ENCODE results near the gene CDKN2C.
"Not testable (repeated sequence)": the region's sequence is repeated elsewhere in the genome, so short reads cannot be mapped to it uniquely, and the experiment has no call there.

CDKN2C gene

DNA sequence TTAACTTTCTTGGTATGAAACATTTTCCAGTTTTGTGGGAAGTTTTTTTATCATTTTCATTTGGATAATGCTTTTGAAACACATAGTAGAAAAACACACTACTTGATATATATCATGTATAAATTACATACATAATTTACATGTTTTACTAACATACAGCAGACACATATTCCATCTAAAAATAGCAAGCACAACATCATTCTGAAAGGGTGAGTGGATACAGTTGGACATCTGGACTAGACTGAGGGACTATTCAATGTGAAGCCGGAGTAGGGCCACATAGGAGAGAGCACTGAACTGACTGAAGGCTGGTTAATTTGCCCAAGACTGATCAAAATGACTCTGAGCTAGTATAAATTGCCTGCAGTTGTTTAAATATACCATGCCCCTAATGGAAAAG is 11.7 kb downstream of the CDKN2C start:
- peak; percentile 45 for DNase-seq

DNA sequence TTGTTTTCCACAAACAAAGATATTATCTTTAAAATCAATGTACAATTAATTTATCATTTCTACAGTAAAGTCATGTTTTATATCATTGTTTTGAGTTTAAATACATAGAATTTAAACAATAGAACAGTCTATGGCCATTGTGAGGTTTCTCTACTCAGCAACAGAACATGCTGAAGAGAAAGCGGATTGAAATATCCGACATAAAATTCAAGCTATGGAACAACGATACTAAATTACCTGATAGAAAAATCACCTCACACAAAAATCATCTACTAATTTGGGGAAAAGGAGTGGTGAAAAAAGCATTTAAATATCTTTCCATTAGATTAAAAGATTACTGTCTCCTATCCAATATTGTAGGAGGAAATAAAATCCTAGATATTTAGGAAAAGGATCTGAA is 12.6 kb downstream of the CDKN2C start:
- DNase-seq: no peak

DNA sequence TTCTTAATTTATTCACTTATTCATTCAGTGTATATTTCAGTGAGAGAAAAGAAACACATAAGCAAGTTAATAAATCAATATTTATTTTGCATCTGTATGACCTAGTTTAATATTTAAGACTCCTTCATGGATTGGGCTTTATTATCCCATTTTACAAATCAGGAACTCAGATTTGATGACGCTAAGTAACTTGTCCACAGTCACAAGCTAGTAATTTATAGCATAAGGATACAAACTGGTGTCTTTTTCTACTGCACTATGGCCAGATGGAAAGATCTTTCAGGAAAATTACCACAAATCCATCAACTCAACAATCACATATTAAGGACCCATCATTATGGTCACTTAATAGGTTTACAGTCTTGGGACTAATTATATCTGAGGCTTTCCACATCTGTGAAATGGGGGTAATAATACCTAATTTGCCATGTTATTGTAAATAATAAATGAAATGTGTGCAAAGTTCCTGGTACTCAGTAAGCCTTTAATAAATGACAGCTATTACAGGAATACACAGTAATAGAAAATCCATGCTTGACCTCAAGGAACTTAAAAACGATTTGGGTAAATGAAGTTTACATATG is 13.3 kb downstream of the CDKN2C start:
- DNase-seq: no peak

DNA sequence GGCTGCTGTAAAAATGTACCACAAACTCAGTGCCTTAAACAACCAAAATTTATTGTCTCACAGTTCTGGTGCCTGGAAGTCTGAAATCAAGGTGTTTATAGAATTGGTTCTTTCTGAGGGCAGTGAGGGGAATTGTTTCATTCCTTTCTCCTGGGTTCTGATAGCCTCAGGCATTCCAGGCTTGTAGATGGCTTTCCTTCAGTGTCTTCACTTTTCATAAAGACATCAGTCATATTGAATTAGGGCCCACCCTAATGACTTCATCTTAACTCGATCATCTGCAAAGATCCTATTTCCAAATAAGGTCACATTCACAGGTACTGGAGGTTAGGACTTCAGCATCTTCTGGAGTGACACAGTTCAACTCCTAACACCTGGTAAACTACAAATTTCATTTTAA is 15.0 kb downstream of the CDKN2C start:
- peak; percentile 50 for DNase-seq

DNA sequence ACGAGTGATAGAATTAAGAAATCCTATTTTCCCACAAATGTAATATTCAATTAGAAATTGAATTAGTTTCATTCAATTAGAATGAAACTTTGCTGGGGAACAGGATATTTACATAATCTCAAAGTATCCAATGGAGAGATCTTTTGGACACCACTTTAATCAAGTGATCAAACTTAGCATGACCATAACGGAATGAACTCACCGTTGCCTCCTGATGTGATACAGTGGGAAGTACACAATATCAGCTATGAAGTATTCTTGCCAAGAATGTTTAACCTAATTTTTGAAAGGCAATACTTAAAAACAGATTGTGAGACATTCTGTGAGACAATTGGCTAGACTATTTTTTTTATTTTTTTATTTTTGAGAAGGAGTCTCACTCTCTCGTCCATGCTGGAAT is 16.6 kb downstream of the CDKN2C start:
- no peak for DNase-seq

DNA sequence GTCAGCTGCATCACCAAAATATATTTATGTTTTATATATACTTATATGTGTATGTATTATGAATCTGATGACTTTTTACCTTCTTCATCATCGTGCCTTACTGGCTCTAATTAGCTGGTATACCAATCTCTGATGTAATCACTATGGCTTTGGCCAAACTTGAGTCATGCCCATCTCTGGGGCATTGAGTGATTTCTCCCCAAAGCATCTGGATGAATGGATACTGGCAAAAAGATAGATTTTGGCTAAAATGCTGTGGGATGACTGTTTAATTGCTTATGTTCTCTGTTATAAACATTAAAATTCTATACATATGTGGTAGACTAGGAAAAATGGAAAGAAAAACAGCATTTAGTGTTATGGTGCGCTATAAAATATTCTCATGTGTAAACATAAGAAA is 19.6 kb downstream of the CDKN2C start:
- DNase-seq: no peak

DNA sequence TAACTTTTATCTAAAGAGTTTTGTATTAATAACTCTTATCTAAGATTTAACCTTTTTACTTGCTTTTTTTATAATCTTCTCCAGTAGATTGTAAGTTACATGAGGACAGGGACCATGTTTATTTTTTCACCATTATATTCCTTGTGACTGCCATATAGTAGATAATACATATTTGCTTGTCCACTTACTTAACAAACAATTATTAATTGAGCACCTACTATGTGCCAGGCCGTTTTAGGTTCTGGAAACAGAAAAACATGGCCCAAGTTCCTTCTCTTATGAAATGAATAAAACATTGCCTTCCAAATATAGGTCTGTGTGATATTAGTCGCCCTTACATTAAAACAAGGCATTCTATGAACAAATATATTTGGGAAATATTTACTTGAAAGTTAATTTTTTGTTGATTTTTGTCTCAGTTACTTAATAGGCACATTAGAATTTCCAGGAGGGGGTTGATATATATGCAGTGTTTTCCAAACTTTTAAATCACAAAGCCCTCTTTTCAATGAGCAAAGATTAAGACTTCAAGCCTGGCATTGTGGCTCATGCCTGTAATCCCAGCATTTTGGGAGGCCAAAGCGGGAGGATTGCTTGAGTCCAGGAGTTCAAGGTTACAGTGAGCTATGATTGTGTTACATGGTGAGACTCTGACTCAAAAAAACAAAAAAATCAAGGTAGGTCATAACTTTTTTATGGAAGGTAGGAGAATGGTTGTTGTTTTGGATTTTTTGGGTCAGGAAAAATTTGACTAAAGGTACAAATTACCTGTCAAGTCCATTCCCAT is 22.7 kb downstream of the CDKN2C start:
- DNase-seq: no peak

DNA sequence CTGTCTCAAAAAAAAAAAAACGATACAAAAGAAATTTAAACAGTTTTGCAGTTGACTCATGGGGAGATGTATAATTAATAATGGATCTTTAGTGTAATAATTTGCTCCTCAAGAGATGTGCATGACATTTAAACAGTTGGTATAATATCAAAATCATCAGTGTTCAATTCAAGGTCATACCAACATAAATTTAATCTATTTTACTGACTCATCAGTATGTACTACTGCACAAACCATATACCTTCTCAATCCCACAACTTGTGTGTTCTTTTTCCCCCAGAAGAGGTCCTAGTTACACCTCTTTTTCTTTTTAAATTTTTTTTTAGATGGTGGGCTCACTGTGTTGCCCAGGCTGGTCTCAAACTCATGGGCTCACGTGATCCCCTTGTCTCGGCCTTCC is 23.6 kb downstream of the CDKN2C start:
- DNase-seq: no peak

DNA sequence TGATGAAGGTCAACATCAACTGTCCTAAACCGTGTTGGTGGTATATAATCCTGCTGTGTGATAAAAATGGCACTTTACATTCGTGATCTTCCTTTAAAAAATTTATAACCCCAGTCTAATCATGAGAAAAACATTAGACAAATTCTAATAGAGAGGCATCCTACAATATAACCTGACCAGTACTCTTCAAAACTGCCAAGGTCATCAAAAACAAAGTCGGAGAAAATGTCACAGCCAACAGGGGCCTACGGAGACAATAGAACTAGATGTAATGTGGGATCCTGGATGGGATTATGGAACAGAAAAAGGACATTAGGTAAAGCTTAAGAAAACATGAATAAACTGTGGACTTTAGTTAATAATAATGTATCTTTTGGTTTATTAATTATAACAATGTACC is 25.0 kb downstream of the CDKN2C start:
- DNase-seq: no peak

DNA sequence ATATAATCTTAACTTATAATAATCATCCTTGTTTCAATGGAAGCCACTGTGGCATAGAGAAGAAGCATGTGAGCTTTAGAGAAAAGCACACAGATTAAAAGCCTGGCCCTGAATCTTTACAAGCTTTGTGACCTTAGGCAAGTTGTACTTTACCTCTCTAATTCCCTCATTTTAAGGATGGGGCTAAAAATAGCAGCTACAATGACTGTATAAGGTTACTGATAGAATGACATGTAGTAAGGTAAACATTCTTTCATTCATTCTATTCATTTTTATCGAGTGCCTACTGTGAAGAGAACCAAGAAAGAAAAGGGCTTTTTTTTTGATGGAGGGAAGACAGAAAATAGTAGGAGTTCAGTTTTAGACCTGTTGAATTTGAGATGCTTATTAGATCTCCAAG is 25.6 kb downstream of the CDKN2C start:
- DNase-seq: no peak

DNA sequence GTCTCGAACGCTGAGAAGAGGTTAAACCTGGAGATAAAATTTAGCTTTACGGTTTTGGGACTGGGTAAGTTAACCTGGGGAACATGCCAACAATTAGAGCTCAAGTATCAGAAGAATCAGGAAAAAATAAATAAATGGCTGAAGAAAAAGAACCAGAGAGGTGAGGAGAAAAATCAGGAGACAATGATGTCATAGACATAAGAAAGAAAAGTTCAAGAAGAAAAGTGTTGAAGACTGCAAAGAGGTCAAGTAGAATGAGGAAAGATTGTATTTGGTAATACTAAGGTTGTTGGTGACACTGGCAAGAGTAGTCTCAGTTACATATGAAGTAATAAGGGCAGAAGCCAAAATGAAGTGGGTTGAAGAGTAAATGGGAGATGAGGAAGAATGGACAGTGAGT is 26.0 kb downstream of the CDKN2C start:
- DNase-seq: no peak

DNA sequence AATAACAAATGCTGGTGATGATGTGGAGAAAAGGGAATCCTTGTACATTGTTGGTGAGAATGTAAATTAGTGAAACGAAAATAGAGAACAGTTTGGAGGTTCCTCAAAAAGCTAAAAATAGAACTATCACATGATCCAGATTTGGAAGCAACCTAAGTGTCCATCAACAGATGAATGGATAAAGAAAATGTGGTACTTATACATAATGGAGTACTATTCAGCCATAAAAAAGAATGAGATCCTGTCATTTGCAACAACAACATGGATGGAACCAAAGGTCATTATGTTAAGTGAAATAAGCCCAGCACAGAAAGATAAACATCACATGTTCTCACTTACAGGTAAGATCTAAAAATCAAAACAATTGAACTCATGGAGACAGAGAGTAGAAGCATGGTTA is 29.3 kb downstream of the CDKN2C start:
- not testable (repeated sequence) for DNase-seq

DNA sequence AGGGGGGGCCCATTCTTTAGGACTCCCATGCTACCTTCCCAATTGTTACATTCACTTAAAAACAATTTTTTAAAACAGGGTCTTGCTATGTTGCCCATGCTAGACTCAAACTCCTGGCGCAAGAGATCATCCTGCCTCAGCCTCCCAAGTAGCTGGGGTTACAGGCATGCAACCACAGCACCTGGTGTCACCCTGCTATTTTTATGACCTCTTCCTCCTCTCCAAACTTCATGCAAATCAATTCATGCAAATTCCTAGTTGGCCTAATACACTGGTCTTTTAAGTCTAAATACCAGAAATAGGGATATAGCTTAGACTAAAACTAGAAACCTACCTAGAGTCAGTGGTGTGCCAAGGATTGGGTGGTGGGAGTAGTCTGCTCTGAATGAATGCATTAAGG is 30.1 kb downstream of the CDKN2C start:
- DNase-seq: no peak

DNA sequence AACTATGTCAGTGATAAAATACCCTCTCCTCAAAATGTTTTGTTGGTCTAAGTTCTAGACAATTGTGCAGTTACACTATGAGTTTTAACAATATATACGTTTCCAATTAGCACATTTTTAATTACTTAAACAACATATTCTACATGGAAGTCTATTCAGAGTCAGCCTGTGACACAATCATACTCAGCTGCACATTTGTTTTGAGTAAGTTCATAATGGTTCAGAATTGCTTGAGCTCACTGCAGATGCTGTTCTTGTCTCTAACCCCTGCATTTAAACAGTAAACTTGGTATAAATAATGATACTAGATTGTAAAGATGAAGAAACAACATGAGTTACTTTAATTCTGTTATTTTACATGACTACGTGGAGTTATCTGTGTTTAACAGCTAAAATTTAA is 30.6 kb downstream of the CDKN2C start:
- no peak for DNase-seq

DNA sequence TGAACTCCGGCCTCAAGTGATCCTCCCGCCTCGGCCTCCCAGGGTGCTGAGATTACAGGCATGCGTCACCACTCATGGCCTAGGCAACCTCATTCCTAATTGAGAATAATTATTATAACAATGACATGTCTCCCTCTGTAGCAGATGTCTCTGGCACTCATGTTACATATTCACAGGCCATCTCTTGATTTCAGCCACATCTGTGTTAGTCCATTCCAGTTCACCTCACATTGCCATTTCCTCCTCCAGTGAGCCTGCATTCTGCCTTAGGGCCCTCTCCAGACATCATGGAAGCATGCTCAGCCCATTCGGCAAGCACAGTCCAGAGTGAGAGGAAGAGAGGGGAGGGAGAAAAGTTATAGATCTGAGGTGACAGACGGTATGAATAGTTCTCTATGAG is 32.5 kb downstream of the CDKN2C start:
- DNase-seq: peak; percentile 87

DNA sequence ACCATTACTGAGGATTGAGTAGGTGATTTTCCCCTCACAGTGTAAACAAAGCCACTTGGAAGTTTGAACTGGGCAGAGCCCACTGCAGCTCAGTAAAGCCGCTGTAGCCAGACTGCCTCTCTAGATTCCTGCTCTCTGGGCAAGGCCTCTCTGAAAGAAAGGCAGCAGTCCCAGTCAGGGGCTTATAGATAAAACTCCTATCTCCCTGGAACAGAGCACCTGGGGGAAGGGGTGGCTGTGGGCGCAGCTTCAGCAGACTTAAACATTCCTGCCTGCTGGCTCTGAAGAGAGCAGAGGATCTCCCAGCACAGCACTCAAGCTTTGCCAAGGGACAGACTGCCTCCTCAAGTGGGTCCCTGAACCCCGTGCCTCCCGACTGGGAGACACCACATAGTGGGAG is 35.5 kb downstream of the CDKN2C start:
- not testable (repeated sequence) for DNase-seq

DNA sequence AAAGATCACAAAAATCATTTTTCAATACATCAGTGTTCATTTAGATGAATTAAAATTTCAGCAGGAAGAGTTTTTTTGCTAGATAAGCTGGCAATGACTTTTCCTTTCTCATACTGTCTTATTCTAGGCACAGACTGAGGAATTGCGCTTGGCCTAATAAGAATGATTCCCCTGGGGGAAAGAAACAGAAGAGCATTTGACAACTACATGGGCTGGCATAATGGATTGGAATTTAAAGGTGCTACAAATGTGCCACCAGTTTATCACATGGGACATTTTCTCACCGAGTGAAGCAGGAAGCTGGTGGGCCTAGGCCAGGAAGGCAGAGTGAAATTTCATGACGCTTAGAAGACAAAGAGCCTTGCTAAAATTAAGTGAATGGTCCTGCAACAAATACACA is 39.3 kb downstream of the CDKN2C start:
- DNase-seq: peak; percentile 8

DNA sequence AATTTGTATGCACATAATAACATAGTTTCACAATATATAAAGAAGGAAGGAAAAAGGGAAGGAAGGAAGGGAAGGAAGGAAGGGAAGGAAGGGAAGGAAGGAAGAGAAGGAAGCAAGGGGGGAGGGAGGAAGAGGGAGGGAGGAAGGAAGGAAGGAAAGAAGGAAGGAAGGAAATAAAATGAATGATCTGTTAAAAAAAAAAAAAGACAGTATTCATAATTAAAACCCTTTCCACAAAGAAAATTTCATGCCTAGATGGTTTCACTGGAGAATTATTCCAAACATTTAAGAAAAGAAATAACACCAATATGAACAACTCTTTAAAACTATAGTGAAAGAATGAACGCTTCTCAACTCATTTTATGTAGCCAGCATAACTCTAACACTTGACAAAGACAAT is 44.8 kb downstream of the CDKN2C start:
- DNase-seq: no peak

DNA sequence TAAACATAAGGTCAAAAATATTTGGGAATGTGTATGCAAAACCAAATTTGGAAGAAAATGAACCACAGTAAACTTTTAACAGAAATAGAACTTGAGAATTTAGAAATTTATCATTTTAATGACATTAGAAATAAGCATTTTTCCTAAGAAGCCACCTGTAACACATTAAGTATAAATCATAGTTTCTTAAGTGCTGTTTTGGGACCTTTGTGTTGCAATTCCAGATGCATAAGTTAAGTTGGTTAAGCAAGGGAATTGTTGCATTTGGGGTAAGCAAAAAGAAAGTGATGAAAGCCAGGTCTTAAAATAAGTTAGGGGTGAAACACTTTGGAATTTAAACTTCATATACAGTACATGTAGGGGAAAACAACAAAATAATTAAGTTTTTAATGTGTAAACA is 49.8 kb downstream of the CDKN2C start:
- DNase-seq: no peak
